GM21576 (cell line): ENCODE results near the gene TRIM67.
"Not testable (repeated sequence)": the region's sequence is repeated elsewhere in the genome, so short reads cannot be mapped to it uniquely, and the experiment has no call there.

ENCODE experiments used
- ATAC-seq: cut with Tn5 transposase; IDR thresholded peaks from one replicate; pipeline ENCODE4 v1.9.1; 2021; ENCODE audit warnings: mild to moderate bottlenecking, moderate library complexity; ENCODE audit not compliant: unreplicated experiment

Gene TRIM67

GRCh38 chr1:231161667-231162296 lies at the start of gene TRIM67:
Gene TRIM67, plus strand, starts transcription at chr1:231162058. Its CDS starts 912 bp downstream, at chr1:231162970.
- no peak for ATAC-seq

- no peak for ATAC-seq
These were observed 45.1 kb upstream of the TRIM67 start for GRCh38 chr1:231116738-231117137.

GRCh38 chr1:231118704-231119453 lies 43.0 kb upstream of the TRIM67 start:
- no peak for ATAC-seq

GRCh38 chr1:231121533-231121932 lies 40.3 kb upstream of the TRIM67 start:
- no peak for ATAC-seq

- ATAC-seq = no peak
These were observed 39.7 kb upstream of the TRIM67 start for GRCh38 chr1:231122143-231122542.

- ATAC-seq = no peak
These were observed 37.1 kb upstream of the TRIM67 start for GRCh38 chr1:231124746-231125145.

GRCh38 chr1:231125972-231126580 lies 35.8 kb upstream of the TRIM67 start:
- ATAC-seq = no peak

GRCh38 chr1:231127106-231127505 lies 34.8 kb upstream of the TRIM67 start:
- ATAC-seq = not testable (repeated sequence)

- ATAC-seq = not testable (repeated sequence)
These were observed 33.4 kb upstream of the TRIM67 start for GRCh38 chr1:231128471-231128870.

GRCh38 chr1:231130544-231130943 lies 31.3 kb upstream of the TRIM67 start:
- ATAC-seq = no peak

GRCh38 chr1:231132591-231132990 lies 29.3 kb upstream of the TRIM67 start:
- not testable (repeated sequence) for ATAC-seq

GRCh38 chr1:231134624-231135023 lies 27.2 kb upstream of the TRIM67 start:
- no peak for ATAC-seq

GRCh38 chr1:231138236-231138635 lies 23.6 kb upstream of the TRIM67 start:
- ATAC-seq = no peak

GRCh38 chr1:231139125-231139649 lies 22.7 kb upstream of the TRIM67 start:
- no peak for ATAC-seq

GRCh38 chr1:231139659-231140654 lies 21.9 kb upstream of the TRIM67 start:
- no peak for ATAC-seq

GRCh38 chr1:231144416-231145193 lies 17.3 kb upstream of the TRIM67 start:
- ATAC-seq = no peak

- no peak for ATAC-seq
These were observed 14.0 kb upstream of the TRIM67 start for GRCh38 chr1:231147896-231148295.

- no peak for ATAC-seq
These were observed 10.0 kb upstream of the TRIM67 start for GRCh38 chr1:231151811-231152210.

- ATAC-seq = no peak
These were observed 8.1 kb upstream of the TRIM67 start for GRCh38 chr1:231153726-231154125.

- ATAC-seq = no peak
These were observed 6.0 kb upstream of the TRIM67 start for GRCh38 chr1:231155808-231156207.
